ENCODE data around the gene NEK11.

NEK11 gene

GRCh38 chr3:131200636-131201199, 174.0 kb downstream of the NEK11 start:
- no peak for DNase-seq
- in situ Hi-C loops (cut with MboI; ENCODE audit: low pct_unique_long_range_greater_than_20kb, low sequenced_read_pairs), result no loop called here

DNA sequence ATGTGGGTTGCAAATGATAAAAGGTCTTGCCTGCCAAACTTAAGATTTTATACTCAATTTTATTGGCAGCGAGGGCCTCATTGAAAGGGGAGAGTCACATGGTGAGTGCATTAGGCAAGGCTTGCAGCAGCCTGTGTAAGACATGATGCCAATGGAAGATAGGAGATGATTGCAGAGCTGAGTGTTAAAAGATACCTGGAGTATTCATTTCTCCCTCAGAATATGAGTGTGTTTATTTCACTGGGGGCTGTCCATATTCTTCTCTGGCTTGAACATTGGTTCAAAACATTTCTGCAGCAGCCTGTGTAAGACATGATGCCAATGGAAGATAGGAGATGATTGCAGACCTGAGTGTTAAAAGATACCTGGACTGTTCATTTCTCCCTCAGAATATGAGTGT, 189.7 kb downstream of the NEK11 start:
- in situ Hi-C loops (cut with MboI; ENCODE audit: low pct_unique_long_range_greater_than_20kb, low sequenced_read_pairs), result no loop called here
- no peak for DNase-seq

DNA sequence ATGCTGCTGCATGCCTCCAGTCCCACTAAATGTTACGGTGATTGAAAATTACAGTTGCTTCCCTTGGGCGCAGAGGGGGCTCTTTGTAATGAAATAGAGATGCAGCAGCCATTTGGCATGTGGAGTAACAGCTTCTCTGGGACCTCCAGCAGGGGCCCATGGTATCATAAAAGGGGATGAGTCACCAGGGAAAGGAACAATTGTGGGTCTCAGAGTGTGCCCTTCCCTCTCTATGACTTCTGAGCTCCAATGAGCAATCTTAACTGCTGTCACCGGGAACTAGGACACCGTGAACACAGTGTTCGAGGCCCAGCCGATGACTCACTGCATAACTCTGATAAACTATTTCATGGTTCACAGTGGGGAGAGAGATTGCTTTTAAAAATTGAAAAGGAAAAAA, 190.1 kb downstream of the NEK11 start:
- in situ Hi-C loops (cut with MboI; ENCODE audit: low pct_unique_long_range_greater_than_20kb, low sequenced_read_pairs), result no loop called here
- peak; percentile 37 for DNase-seq

DNA sequence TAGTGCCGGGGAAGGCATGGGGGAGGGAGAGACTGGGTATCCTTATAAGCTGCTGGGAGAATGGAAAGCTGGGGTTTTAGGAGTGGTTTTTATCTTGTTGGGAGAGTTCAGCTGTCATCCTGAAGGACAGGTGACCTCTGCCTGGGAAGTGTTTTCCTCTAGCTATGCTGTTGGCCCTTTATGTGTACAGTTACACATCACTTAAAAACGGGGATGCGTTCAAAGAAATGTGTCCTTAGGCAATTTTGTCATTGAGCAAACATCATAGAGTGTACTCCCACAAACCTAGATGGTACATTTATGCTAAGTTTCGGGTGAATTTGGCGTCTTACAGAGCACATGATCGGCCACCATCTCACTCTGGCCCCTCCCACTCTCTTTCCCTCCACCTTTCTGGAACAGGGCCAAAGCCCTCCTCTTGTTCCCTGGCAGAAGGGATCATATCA, 190.6 kb downstream of the NEK11 start:
- no peak for DNase-seq
- in situ Hi-C loops (cut with MboI; ENCODE audit: low pct_unique_long_range_greater_than_20kb, low sequenced_read_pairs), result no loop called here

GRCh38 chr3:131218196-131218595, 191.5 kb downstream of the NEK11 start:
- in situ Hi-C loops (cut with MboI; ENCODE audit: low pct_unique_long_range_greater_than_20kb, low sequenced_read_pairs), result no loop called here
- no peak for DNase-seq

- in situ Hi-C loops (cut with MboI; ENCODE audit: low pct_unique_long_range_greater_than_20kb, low sequenced_read_pairs), result no loop called here
- DNase-seq, result no peak
These were observed 195.1 kb downstream of the NEK11 start for GRCh38 chr3:131221731-131222130.

GRCh38 chr3:131222599-131222998, 195.9 kb downstream of the NEK11 start:
- in situ Hi-C loops (cut with MboI; ENCODE audit: low pct_unique_long_range_greater_than_20kb, low sequenced_read_pairs), result no loop called here
- DNase-seq, result no peak

DNA sequence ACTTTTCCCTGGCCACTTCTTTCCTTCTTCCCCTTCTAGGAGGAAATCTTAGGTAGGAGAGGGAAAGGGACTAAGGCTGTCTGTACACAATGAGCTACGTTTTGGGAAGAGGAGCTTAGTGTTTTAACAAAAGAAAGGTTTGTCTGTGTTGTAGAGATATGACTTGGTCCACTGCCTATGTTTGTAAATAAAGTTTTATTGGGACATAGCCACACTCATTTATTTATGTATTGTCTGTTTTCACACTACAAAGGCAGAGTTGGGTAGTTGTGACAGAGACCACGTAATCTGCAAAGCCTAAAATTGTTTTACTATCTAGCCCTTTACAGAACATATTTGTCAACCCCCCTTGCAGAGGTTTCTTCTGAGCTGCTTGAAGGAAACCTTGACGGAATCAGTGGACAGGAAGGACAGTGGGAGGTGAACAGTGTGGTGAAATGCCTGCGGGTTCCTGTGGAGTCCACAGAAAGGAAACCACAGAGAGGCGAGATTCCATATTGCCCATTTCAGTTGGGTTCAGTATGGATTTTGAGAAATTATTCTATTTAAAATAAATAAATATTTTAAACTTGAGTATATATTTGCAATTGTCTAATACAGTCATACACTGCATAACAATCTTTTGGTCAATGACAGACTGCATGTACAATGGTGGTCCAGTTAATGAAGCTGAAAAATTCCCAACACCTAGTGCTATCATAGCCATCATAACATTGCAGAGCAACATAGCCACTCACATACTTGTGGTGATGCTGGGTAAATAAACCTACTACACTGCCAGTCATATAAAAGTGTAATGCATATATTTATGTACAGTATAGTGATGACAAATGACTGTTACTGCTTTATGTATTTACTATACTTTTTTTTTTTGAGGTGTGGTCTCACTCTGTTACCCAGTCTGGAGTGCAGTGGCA, 197.0 kb downstream of the NEK11 start:
- peak; percentile 64 for DNase-seq
- in situ Hi-C loops (cut with MboI; ENCODE audit: low pct_unique_long_range_greater_than_20kb, low sequenced_read_pairs), result no loop called here

DNA sequence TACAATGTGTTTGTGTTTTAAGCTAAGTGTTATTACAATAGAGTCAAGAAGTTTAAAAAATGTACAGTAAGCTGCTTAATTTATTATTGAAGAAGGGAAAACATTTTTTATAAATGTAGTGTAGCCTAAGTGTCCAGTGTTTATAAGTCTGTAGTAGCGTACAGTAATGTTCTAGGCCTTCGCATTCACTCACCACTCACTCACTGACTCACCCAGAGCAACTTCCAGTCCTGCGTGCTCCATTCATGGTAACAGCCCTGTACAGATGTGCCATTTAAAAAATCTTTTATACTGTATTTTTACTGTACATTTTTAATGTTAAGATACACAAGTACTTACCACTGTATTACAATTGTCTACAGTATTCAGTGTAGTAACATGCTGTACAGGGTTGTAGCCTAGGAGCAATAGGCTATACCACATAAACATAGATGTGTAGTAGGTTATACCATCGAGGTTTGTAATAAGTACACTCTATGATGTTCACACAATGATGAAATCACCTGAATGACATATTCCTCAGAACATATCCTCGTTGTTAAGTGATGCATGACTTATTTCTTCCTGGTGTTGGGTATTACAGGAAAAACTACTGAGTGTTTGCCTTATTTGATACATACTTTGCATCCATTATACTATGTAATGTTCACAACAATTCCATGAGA, 198.3 kb downstream of the NEK11 start:
- DNase-seq, result no peak
- in situ Hi-C loops (cut with MboI; ENCODE audit: low pct_unique_long_range_greater_than_20kb, low sequenced_read_pairs), result no loop called here

GRCh38 chr3:131228522-131228921, 201.8 kb downstream of the NEK11 start:
- DNase-seq, result no peak
- in situ Hi-C loops (cut with MboI; ENCODE audit: low pct_unique_long_range_greater_than_20kb, low sequenced_read_pairs), result no loop called here

- DNase-seq, result no peak
- in situ Hi-C loops (cut with MboI; ENCODE audit: low pct_unique_long_range_greater_than_20kb, low sequenced_read_pairs), result no loop called here
These were observed 205.2 kb downstream of the NEK11 start for GRCh38 chr3:131231710-131232389.

DNA sequence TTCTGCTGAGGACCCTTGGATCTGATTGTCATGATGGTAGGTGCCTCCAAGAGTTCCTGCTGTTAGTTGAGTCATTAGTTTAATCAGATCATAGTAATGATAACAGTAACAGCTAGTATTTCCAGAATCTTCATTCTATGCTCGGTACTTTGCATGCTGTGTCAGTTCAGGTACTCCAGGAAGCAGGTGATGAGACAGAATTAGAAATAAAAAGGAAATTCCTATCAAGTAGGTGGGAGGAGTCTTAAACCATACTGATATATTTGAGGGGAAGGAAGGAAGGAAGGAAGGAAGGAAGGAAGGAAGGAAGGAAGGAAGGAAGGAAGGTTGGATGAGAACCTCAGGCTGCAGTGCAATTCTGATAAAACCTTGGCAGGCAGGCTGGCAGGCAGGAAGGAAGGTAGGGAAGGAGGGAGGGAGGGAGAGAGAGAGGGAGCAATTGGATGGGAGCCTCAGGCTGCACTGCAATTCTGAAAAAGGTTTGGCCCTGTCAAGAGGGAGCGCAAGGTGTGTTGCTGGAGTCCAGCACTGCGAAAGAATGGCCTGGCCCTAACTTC, 206.1 kb downstream of the NEK11 start:
- in situ Hi-C loops (cut with MboI; ENCODE audit: low pct_unique_long_range_greater_than_20kb, low sequenced_read_pairs), result no loop called here
- no peak for DNase-seq

- in situ Hi-C loops (cut with MboI; ENCODE audit: low pct_unique_long_range_greater_than_20kb, low sequenced_read_pairs), result no loop called here
- DNase-seq, result no peak
These were observed 207.4 kb downstream of the NEK11 start for GRCh38 chr3:131233900-131234668.

DNA sequence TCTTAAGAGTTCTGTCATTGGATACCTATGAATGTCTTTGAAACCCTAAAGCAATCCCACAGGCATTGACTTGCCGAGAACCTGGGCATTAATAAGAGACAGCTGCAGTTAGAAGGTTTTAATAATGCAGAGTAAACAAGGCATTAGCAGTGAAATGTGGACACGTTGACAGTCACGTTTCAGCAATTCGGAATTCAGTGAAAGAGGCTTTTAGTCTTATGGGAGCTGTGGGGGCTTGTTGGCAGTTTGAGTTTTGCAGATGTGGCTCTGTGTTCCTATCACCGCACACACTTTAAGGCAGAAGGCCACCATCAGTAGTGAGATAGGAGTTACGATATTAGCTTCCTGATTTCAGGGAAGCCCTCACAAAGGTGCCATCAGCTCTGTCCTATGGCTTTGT, 209.7 kb downstream of the NEK11 start:
- in situ Hi-C loops (cut with MboI; ENCODE audit: low pct_unique_long_range_greater_than_20kb, low sequenced_read_pairs), result no loop called here
- DNase-seq, result no peak

- in situ Hi-C loops (cut with MboI; ENCODE audit: low pct_unique_long_range_greater_than_20kb, low sequenced_read_pairs), result no loop called here
- no peak for DNase-seq
These were observed 211.8 kb downstream of the NEK11 start for GRCh38 chr3:131238496-131238895.

GRCh38 chr3:131239267-131239666, 212.6 kb downstream of the NEK11 start:
- in situ Hi-C loops (cut with MboI; ENCODE audit: low pct_unique_long_range_greater_than_20kb, low sequenced_read_pairs), result no loop called here

DNA sequence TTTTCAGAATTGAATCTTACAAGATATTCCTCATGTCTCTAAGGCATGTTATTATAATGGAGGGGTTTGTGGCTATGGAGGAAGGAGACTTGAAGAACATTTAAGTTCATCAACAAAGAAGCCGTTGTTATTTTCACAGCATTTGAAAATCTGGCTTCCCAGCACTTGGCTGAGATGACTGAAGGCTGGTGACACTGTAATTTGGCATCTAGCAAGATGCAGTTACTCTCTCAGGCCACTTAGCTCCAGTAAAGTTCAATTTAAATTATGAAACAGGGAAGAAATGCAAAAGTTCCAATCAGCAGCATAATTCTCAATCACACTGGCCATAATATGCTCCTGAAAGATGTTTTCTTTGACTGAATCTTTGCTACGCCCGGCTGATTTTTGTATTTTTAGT, 215.5 kb downstream of the NEK11 start:
- no peak for DNase-seq

More at GRCh38 chr3:131239267-131239666, 212.6 kb downstream of the NEK11 start:
- no peak for DNase-seq

GRCh38 chr3:131250466-131250865, 223.8 kb downstream of the NEK11 start:
- in situ Hi-C loops (cut with MboI; ENCODE audit: low pct_unique_long_range_greater_than_20kb, low sequenced_read_pairs), result no loop called here
- no peak for DNase-seq

More for the DNA sequence above, 215.5 kb downstream of the NEK11 start:
- in situ Hi-C loops (cut with MboI; ENCODE audit: low pct_unique_long_range_greater_than_20kb, low sequenced_read_pairs), result no loop called here

- no peak for DNase-seq
- in situ Hi-C loops (cut with MboI; ENCODE audit: low pct_unique_long_range_greater_than_20kb, low sequenced_read_pairs), result no loop called here
These were observed 233.8 kb downstream of the NEK11 start for GRCh38 chr3:131260525-131260924.
